ENCODE data around the gene CTBP1.
"Not testable (repeated sequence)": the region's sequence is repeated elsewhere in the genome, so short reads cannot be mapped to it uniquely, and the experiment has no call there.

CTBP1 gene

DNA sequence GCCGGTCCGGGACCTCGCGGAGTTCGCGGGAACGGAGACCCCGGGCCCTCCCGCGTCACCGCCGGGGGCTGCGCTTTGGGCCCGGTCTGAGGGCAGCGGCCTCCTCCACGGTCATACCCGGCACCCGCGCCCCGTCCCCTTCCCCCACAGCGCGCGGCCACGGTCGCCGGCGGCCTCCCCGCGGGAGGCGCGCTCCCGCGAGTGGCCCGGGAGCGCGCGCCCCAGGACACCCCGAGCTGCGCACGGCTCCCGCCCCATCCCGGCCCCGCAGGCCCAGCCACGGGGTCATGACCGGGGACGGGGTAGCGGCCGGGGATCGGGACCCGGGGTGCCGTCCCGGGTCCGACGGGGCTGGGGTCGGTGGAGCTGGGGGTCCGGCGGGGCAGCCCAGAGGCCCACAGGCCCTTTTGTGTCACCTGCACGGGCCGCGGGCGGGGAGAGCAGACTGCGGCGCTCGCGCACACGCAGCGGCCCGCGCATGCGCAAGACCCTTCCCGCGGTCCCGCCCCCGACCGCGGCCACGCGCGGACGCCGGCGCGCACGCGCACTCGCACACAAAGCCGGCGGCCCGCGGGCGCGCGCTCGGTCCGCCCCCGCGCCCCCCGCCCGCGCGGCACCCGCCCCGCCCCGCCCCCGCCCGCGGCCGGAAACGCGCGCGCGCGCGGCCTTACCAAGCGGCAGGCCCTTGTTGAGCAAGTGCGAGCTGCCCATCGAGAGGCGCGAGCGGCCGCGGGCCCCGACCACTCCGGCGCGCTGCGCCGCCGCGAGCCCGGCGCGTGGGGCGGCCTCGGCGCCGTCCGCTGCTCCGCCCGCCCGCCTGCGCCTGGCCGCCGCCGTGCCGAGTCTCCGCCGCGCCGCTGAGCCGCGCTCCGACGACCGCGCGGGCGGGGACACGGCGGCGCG, at the start of gene CTBP1:
Gene CTBP1, minus strand, starts transcription at position 886 of the 903 bp plus-strand sequence. CDS start 7,799 bp downstream, outside the sequence.
- DNase-seq = peak; percentile 51

DNA sequence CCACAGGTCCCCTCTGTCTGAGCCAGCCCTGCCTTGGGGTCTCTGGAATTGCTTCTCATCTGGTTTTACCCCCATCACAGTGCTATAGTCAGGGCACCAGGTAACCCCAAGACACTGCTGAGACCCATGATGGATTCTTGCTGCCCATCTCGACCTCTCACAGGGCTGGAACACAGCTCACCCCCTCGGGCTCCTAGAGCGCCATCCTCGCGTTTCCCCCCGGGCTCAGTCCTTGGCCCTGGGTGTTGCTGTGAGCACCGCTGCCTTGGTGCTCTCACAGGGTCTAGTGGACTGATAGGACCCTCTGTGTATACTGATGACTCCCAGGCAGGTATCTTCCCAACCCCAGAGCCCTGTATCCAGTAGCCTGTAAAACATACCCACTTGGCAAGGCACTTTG, 49.5 kb upstream of the CTBP1 start:
- DNase-seq = no peak

DNA sequence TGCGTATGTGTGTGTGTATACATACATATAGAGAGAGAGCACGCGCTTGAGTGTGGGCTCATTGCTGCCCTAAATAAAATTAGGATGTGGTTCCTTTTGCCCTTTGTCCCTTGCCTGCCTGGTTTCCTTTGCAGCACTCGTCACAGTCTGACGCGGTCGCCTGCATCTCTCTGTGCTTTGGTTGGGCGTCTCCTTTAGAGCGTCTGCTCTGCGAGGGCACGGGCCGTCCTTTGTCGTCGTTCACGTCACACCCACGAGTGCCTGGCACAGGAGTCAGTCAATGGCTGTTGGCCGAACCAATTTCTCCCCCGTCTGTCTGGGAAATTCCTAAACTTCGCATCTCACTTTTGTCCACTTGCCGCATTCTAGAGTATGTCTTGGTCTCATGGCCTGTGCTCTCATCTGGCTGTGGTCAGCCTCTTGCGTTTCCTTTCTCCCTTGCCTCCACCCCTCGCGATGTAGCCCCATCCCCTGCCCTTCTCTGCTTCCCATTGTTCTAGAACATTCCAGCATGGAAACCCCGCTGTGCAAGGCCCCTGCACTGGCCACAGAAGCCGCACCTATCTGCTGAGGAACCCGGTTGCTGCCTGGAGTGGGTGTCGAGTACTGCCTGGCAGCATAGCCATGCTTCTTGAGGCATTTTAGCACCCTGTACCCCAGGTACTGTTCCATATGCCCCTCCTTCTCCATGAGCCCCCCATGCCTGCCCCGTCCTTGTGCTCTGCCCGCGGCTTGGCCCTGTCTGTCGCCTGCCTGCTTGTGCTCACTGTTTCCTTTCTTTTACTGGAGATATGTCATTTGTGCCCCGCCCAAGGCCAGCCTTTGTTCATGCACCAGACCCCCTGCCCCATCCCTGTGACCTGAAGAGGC, 48.8 kb upstream of the CTBP1 start:
- DNase-seq = no peak

DNA sequence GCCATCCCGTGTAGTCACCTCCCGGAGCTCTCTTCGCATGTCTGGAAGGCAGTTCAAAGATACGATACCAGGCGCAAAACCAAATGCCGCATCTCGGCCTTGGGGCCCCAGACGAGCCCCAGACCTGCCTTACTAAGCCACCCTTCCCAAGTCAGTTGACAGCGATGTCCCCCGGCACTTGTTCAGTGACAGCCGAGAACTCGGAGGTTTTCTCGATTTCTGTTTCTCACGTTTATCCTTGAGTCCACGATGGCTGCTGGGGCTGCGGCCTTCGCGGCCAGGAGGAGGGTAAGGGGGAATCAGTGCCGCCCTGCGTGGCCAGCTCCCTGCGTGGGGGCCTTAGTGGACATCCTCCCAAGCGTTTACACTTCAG, 48.1 kb upstream of the CTBP1 start:
- DNase-seq = no peak

DNA sequence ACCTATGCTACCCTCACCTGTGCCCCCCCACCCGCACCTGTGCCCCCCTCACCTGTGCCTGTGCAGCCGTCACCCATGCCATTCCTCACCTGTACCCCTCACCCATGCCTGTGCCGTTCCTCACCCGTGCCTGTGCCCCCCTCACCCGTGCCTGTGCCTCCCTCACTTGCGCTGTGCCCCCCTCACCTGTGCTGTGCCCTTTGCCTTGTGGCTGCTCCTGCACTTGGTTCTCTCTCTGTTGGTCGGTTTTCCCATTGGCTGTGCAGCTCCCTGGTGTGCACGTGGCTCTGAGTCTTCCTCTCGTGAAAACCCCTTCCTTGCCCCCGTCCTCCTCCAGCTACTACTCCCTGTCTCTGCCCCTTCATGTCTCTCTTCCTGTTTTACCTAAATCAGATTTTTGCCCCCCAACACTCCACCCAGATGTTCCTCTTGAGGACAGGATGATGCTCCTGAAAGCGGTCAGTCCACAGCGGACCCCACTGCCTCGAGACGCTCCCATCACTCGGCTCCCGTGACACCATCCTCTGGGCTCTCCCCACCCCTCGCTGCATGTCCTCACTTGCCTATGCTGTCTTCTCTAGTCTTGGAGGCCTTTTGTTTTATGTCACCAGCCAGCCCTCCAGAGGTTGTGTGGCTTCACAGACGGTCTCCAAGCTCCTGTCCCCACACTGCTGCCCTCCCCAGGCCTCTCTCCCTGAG, 47.5 kb upstream of the CTBP1 start:
- no peak for DNase-seq

DNA sequence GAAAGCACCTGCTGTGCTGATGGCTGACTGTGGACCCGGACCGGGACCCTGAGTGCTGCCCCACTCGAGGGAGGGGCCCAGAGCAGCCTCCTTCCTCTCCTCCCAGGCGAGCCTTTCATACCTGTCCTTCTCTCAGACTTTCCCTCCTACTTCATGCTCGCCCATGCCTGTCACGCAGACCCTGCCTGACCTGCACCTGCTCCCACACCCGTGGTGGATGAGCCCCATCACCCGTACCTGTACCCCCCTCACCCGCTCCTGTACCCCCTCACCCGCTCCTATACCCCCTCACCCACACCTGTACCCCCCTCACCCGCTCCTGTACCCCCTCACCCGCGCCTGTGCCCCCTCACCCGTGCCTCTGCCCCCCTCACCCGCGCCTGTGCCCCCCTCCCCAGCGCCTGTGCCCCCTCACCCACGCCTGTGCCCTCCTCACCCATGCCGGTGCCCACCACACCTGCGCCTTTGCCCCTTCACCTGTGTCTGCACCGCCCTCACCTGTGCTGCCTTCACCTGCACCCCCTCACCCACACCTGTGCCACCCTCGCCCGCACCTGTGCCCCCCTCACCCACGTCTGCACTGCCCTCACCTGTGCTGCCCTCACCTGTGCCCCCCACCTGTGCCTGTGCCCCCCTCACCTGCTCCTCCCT, 46.6 kb upstream of the CTBP1 start:
- DNase-seq = no peak

DNA sequence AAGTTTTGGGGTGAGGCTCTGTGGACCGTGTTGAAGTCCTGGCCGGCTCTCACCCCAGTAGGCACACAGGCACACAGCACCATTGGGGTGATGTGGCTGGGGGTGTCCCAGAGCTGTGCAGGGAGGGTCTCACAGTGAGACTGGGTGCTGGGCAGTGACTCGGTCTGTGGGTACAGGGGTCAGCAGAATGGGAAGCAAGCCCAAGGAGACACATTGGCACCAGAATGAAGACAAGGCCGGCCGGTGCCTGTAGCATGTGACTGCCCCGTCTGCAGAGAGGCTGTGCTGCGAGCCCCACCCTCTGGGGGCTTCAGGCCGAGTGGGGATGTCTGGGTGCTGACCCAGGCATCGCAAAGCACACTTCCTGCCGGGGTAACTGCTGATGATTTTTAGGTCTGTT, 46.0 kb upstream of the CTBP1 start:
- no peak for DNase-seq

DNA sequence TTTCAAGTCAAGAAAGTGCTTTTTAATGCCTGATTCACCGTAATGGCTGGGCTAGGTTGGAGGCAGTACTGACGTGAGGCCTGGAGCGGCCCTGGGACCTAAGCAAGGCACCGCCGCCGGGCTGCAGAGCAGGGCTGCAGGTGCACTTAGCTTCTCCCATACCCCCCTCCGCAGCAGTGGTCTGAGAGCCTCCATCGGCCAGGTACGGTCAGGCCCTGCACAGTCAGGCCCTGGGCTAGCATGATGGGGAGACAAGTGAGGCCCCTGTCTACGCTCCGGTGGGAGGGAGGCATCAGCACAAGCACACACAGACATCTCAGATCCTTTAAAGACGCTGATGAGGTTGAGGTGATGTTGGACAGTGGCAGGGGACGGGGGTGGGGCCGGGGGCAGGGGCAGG, 45.5 kb upstream of the CTBP1 start:
- no peak for DNase-seq

DNA sequence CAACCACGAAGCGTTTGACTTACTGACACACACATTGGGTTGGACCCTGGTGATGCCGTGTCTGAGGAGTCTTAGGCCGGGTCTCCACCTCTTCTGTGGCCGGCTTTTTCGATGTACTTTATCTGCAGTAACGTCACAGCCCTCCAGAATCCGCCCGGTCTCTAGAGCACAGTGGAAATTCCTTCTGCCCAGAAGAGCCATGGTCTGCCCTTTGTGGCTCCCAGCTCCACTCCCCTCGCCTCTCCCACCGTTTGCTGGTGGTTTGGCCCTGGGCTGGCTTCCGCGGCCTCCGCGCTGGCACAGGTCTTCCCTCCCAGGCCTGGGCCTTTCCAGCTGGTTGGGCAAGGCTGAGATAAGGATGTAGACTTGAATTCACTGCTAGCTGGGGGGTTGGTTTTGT, 45.1 kb upstream of the CTBP1 start:
- DNase-seq = no peak

DNA sequence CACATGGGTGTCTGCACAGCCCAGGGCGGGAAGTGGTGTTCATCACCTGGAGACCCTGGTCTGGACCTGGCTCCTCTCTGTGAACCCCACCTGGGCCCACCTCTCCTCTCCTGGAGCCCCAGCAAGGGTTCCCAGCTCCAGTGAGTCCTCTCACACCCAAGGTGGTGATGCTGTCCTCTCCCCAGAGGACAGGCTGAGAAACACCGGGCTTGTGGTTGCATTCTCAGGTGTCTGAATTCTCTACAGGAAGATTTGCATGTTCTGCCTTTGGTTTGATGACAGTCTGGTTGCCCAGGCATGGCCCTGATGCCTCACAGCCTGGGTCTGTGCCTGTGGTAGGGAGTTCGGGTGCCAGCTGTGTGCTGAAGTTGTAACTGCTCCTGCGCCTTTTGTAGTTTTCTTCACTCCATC, 44.6 kb upstream of the CTBP1 start:
- DNase-seq = no peak

DNA sequence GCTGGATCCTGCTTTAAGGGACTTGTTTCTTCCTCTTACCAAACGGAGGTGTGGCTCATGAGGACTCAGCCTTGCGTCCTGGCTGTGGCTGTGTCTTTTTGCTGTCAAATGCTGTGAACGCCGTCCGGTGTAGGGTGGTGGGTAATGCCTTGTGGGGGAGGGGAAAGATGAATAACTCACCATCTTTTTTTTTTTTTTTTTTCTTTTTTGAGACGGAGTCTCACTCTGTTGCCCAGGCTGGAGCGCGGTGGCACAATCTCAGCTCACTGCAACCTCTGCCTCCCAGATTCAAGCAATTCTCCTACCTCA, 43.7 kb upstream of the CTBP1 start:
- DNase-seq = not testable (repeated sequence)

DNA sequence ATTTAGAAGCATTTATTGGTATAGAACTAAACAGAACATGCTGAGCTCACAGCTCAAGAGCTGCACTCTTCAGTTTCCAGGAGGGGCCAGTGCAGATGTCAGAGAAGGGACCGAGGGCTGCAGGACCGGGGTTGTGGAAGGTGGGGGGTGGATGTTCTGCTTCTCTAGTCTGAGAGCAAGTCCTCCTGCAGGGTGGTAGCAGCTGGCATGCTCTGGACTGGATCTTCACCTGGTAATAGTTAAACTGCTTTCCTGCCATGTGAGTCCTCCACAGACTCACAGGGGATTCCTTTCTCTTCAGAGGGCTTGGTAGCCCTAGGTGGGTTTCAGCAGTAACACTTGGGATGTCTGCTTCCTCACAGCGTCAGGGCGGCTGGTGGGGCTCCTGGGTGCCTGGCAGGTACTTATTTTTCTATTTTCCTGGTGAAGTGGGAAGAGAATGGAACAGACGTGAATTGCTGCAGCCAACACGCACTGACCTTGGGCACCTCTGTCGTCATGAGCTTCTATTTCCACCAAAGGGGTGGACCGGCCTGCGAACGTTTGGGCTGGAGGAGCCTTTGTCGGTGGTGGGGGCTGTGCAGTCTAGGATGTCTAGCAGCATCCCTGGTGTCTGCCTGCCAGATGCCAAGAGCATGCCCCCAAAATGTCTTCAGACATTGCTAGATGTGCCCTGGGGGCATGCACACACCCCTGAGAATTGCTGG, 43.2 kb upstream of the CTBP1 start:
- DNase-seq = no peak

DNA sequence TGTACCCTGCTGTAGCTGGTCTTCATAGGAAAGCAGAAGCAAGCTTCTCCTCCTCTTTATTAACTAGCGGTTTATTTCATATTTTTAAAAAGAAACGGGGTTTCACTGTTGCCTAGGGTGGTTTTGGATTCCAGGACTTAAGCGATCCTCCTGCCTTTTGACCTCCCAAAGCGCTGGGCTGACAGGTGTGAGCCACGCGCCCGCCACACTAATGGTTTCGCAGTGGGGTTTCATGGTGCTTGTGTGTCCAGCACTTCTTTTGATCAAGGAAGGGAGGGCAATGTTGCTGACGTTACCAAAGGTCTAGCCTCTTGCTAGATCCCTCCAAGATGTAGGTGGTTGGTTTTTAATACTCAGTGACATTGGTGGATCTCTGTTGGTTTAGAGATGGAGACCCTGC, 42.2 kb upstream of the CTBP1 start:
- DNase-seq = no peak

DNA sequence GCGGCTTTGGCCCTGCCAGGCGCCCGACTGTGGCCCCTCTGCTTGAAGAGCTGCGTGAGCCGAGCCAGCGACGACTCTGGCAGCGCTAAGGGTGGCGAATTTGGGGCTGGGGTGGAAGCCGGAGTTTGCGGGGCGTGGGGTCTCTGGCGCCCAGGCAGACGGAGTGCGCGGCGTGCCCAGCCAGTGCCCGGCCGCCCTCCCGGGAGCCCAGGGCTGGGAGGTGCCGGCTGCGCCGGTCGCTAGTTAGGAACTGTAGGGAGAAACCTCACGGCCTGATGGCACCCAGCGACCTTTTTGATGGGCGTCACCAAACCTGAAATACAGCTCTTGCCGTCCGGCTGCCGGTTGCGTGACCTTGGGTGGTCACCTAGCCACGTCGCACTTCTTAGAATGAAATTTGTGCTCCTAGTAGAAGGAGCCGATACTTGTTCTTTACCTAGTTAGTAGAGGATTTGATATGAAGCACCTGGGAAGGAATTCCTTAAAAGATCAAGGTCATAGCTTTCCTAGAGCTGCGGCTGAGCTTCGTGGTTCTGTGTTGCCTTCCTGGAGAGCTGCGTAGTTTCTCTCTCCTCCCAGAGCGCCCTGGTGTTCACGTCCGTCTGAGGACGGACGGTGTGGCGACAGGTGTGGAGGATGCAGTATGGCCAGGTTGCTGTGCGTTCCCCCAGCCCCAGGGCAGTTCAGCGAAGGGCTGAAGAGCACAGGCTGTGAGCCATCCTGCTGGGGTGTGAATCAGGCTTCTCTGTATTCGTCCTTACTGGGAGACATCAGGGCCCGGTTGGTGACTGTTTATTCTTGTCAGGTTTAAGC, 41.4 kb upstream of the CTBP1 start:
- no peak for DNase-seq

DNA sequence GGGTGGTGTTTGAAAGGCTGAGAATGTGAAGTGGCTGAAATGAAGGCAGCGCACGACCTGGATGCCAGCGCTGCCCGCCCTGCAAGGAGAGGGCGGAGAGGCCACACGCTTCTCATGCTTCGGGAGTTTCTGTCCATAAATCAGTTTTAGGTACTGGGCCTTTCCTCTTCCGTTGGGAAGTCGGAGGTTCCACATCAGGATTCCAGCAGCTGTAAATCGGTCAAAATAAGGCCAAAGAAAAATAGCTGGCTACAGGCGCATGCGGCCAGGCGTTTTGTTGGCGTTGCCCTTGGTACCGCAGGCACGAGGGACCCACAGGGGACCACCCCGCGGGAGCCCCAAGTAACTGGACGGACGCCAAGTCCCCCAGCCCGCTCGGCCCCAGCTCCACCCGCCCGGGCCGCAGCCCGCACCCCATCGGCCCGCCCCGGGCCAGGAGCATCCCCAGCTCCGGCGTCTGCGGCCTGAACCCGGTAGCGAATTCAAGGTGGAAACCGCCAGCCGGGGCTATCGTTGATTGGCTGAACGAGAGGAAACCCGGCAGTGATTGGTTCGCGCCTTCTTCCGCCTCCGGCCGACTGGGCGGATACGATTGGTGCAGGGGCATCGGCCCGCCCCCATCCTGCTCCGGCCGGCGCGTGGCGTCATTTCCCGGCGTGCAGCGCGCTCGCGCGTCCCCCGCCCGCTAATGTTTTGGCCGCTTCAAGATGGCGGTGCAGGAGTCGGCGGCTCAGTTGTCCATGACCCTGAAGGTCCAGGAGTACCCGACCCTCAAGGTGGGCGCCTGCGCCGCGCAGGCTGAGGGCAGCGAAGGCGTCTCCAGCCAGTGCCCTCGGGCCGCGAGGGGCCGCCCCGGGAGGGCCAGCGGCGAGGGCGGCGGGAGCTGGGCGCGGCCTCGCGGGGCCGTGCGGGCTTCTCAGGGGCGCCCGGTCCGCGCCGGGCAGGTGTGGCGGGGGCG, 40.6 kb upstream of the CTBP1 start, which contains the start of gene MAEA:
Gene MAEA, plus strand, starts transcription at position 685 of the 958 bp plus-strand sequence. Its CDS starts 23 bp downstream, at position 708.
- peak; percentile 91 for DNase-seq

DNA sequence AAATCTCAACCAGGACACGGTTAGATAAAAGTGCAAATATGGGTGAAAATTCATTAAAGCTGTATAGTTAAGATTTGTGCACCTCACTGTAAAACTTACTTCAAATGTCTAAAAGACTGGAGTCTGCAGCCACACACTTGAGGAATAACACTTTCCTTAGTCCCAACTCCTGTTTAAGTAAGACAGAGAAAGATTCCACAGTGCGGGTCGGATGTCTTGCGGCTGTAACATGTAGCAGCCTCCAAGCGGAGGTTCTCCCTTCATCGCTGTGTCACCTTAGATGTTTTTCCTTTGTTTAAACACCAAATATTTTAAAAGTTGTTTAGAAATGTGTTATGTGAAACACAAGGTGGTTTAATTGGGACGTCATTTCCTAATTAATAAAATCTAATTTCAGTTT, 39.9 kb upstream of the CTBP1 start:
- DNase-seq = no peak

DNA sequence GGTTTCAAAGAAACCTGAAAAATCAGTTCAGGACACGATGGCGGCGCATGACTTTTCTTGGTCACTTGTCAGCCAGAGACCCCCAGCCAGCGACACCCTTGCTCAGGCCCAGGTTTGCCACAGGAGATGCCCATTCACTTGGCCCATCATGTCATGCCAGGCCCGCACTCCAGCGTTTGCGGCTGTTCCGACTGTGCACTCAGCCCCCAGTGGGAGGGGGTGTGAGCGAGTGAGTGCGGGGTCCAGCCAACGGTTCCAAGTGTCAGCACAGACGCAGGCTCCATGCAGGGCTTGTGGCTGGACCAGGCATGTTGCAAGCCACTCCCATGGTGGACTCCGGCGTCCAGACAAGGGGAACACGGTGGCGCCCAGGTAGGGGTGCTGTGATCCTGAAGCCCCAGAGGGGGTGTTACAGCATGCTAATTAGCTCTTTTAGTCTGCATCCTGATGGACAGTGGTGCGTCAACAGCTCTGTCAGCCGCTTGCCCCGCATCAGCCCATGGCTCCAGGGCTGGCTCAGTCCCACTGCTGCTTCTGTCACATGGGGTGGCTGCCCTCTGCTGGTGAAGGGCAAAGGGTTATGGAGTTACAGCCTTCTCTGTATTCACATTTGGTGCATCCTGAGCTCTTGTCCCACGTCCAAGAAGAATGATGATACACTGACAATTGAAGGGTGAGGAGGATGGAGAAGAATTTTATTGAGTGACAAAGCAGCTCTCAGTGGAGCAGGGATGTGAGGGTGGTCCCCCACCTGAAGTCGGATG, 37.0 kb upstream of the CTBP1 start:
- DNase-seq = no peak

DNA sequence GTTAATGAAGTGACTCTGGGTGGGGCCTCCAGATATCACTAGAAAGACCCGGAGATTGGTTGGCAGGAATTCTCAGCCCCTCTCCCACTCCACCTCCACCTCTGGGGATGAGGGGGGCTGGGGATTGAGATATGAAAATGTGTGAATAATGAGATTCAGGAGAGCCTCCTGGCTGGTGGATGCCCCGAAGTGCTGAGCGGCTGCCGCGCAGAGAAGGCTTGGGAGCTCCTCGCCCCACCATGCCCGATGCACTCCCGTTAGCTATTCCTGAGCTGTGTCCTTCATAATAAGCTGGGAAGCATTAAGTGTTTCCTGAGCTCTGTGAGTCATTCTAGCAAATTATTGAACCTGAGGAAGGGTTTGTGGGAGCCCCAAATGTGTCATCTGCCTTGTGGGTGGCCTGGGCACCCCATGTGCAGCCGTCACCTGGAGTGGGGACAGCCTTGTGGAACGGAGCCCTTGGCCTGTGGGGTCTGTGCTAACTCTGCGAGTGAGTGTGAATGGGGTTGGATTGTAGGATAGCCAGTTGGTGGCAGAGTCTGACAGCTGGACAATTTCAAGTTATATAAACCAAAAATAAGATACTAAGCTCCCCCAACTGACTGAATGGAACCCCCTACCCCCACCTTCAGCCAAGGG, 36.3 kb upstream of the CTBP1 start:
- DNase-seq = no peak

DNA sequence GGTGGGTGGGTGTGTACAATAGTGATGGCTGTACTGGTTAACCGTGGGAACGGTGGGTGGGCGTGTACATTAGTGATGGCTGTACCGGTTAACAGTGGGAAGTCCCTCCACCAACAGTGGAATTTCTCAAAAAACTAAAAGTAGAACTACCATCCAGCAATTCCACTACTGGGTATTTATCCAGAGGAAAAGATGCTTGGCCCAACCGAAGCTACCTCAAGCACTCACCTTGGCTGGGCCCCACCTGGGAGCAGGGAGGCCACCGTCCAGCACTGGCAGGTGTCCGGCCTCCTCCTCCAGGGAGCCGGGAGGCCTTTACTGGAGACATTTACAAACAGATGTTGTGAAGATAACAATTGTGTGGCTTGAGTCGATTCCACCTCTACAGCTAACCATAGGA, 34.8 kb upstream of the CTBP1 start:
- DNase-seq = no peak
